Right lobe of liver (tissue), 6 donors: ENCODE measurements around the gene ZBTB12. TPM values are rescaled to one million over a fixed set of nuclear protein-coding genes. Genes with fewer than 3 reads are reported as not detected.
A peak's percentile ranks its signal among the peaks of the same experiment; 100 is the strongest.

Experiments
- ATAC-seq, 4 donors: fragments of 200-7000 bp; cut with Tn5 transposase; one replicate each; pipeline ENCODE4 v1.9.1; 2020; ENCODE audit warnings: mild to moderate bottlenecking in 4 of 4, moderate library complexity in 4 of 4
- DNase-seq, 3 donors: peaks; one replicate each; pipeline ENCODE4 v3.0.0-alpha.2; 2020
- H3K27ac ChIP-seq, 3 donors: fragments of 200-600 bp; one replicate each; pipeline ENCODE4 v1.8.0; 2022
- H3K27me3 ChIP-seq, 2 donors: fragments of 200-600 bp; one replicate each; pipeline ENCODE4 v1.8.0; 2022
- H3K36me3 ChIP-seq, 4 donors: fragments of 200-600 bp; sonication (generic) in 1 of 4; one replicate each; pipeline versions ENCODE4 v1.5.1 to v1.8.0; 2017 to 2022; ENCODE audit warnings: control low read depth in 1 of 4
- H3K4me1 ChIP-seq, 4 donors: fragments of 200-600 bp; sonication (generic) in 1 of 4; one replicate each; pipeline versions ENCODE4 v1.5.1 to v1.8.0; 2017 to 2022; ENCODE audit warnings: control low read depth in 1 of 4
- H3K4me3 ChIP-seq, 3 donors: fragments of 200-600 bp; one replicate each; pipeline ENCODE4 v1.8.0; 2022
- H3K9me3 ChIP-seq, 4 donors: fragments of 200-600 bp; sonication (generic) in 1 of 4; one replicate each; pipeline versions ENCODE4 v1.5.1 to v1.8.0; 2017 to 2022; ENCODE audit warnings: control low read depth in 1 of 4
- CTCF ChIP-seq, 4 donors: fragments of 200-600 bp in 3 of 4; fragments of 450-650 bp in 1 of 4; IDR thresholded peaks; one replicate each; pipeline versions ENCODE4 v1.5.1 to v1.8.0; 2016 to 2022; ENCODE audit warnings: antibody characterized with exemption in 4 of 4, mild to moderate bottlenecking in 2 of 4
- POLR2A ChIP-seq: fragments of 450-650 bp; IDR thresholded peaks from one replicate; pipeline ENCODE4 v1.6.1; 2017; ENCODE audit warnings: antibody characterized with exemption, mild to moderate bottlenecking
- WGBS: methylation state at CpG from one replicate; pipeline ENCODE4 v1.1.6; 2018; ENCODE audit warnings: low coverage, low lambda C conversion rate; ENCODE audit not compliant: insufficient coverage; ENCODE audit errors: missing lambda C conversion rate; 5-methylcytosine and 5-hydroxymethylcytosine counted together
- intact Hi-C, 2 donors: fragments of 100-400 bp; cut with DNase I; formaldehyde crosslinking; loops; one replicate each; pipeline versions ENCODE4 v1.11.2 to v1.14.1; 2022
- total RNA-seq, 6 experiments: library from RNA; depleted of rRNA in 2 of 6; stranded (reverse); fragments of >200 nt in 2 of 6; fragmentation: NEBNext Ultra II Directional in 3 of 6; extraction: Animal tissue kit (Norgen Biotek cat#: 25700) in 3 of 6; gene quantifications; one replicate each; pipeline versions ENCODE4 v1.1.0 to v1.2.4, GENCODE V29; 2016 to 2023
- donor health status: DM: no; HTN: yes; CAD: no.
- donor health status: DM: no; HTN: no; CAD: no.
- donor health status: DM: no; HTN: no; CAD: no.
- donor health status: DM: no; HTN: yes; CAD: no.
- donor health status: DM: no; HTN: yes; CAD: no.

ZBTB12 gene
- total RNA-seq, 6 experiments from 2014 or later: 0.25 to 0.82 (median 0.51) TPM; not detected in 1

- Histone ChIP-seq H3K27ac (no peak overlapping the region), H3K9me3 (no peaks in the 10 kb centered on the region), H3K4me3 (no peak overlapping the region), H3K27me3 (no peaks in the 10 kb centered on the region), H3K36me3 (peaks cover 0 to 47% (median 1%) of the 10 kb centered on the region in 4 donors), H3K4me1 (peaks cover 0 to 4% (median 0%) of the 10 kb centered on the region in 4 donors)
- intact Hi-C loops: no loop called here
- TF ChIP-seq CTCF (IDR thresholded peaks at IDR 0.05) (no peak), POLR2A (no peak)
- no peak for DNase-seq
- ATAC-seq: no peak
- WGBS: 50% methylated on average over 1 of the region's 6 CpGs
Observed at GRCh38 chr6:31892821-31893220, 9.1 kb downstream of the ZBTB12 start.

DNA sequence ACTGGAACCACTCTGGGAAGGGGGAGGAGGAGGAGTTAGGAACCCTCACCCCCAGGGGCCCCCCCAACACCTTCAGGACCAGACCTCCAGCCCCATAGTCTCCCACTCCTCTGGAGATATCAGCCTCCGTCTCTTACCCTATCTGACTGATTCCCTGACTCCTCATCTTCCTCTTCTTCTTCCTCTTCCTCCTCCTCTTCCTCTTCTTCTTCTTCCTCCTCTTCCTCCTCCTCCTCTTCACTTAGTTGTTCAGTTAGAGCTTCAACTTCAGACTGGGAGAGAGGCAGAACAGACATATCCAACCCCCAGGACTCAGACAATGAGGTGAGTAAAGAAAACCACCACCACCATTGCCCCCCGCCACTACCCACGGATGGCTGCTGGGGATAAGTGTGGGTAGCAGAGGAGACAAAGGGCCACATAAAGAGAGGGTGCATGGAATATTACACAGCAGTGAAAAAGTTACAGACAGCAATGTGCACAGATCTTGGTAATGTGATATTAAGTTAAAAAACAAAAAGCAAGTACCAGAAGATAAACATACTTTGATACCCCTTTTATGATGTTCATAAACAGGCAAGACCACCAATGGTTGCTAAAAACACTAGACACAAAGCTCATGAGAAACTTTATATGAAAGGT, 12.4 kb downstream of the ZBTB12 start:
- Histone ChIP-seq H3K36me3 (peaks cover 0 to 73% (median 9%) of the 10 kb centered on the region in 4 donors), H3K9me3 (no peaks in the 10 kb centered on the region), H3K4me3 (no peak overlapping the region), H3K4me1 (no peaks in the 10 kb centered on the region), H3K27me3 (no peaks in the 10 kb centered on the region), H3K27ac (no peak overlapping the region)
- intact Hi-C loops: no loop called here
- no peak for ATAC-seq
- WGBS: 85% methylated on average over 3 of the region's 3 CpGs
- TF ChIP-seq POLR2A (no peak), CTCF (IDR thresholded peaks at IDR 0.05) (no peak)
- no peak for DNase-seq

GRCh38 chr6:31888276-31889258, 13.3 kb downstream of the ZBTB12 start:
- ATAC-seq (peak; percentile 30 to 71 (median 52)), DNase-seq (peak in 1 of 3 donors; percentile 59)
- WGBS: 26% methylated on average over 6 of the region's 43 CpGs
- Histone ChIP-seq H3K27ac (no peak overlapping the region), H3K4me3 (no peak overlapping the region), H3K27me3 (no peaks in the 10 kb centered on the region), H3K36me3 (peaks cover 0 to 65% (median 10%) of the 10 kb centered on the region in 4 donors), H3K4me1 (no peaks in the 10 kb centered on the region), H3K9me3 (no peaks in the 10 kb centered on the region)
- TF ChIP-seq CTCF (IDR thresholded peaks at IDR 0.05) (peak; percentile 50 to 67 (median 61)), POLR2A (no peak)
- intact Hi-C loops: no loop called here

DNA sequence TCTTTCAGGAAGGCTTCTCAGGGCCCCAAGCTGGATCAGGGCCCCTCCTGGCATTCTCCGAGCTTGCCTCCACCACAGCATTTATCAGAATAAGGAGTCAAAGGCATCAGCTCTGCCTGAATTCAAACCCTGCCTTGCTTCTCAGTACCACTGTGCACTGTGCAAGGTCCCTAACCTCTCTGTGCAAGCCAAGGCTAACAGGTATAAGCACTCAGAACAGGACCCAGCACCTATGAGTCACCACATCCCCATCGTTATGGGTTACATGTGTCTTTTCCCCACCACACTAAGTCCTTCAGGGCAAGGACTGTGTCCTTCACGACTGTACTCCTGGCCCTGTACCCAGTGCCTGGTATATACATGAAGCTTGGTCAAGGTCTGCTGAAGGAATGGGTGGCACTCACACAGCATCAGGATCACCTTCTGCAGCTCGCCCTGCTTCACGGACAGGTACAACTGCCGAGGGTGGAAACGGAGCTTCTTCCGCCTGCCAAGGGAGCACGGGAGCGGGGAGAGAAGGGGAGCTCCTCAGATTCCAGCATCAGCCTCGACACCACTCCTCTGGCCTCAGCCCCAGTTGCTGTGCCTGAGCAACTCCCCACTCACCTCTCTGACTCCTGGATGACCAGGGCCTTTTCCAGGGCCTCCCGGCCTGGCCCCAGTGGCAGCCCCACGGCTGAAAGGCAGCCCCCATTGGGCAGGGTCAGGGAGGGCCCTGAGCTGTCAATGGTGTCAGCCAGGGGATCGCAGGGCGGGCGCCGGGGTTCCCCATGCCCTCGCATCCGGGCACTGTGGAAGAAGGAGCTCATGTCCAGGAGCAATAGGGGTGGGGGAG, 14.5 kb downstream of the ZBTB12 start:
- DNase-seq: no peak
- Histone ChIP-seq H3K36me3 (peaks cover 0 to 58% (median 13%) of the 10 kb centered on the region in 4 donors), H3K27ac (no peak overlapping the region), H3K4me3 (no peak overlapping the region), H3K4me1 (no peaks in the 10 kb centered on the region), H3K9me3 (no peaks in the 10 kb centered on the region), H3K27me3 (no peaks in the 10 kb centered on the region)
- no peak for TF ChIP-seq POLR2A
- TF ChIP-seq CTCF (IDR thresholded peaks at IDR 0.05): no peak
- intact Hi-C loops: no loop called here
- WGBS: 69% methylated on average over 2 of the region's 19 CpGs
- ATAC-seq: no peak
